ENCODE measurements around the gene UGT1A7.
"Not testable (repeated sequence)": the region's sequence is repeated elsewhere in the genome, so short reads cannot be mapped to it uniquely, and the experiment has no call there.

Gene UGT1A7

GRCh38 chr2:233681521-233682099 is at the start of gene UGT1A7:
Gene UGT1A7 (plus strand): TSS chr2:233681901. CDS start chr2:233681938, 37 bp downstream.
- no peak for DNase-seq

- DNase-seq = not testable (repeated sequence)
These were observed 45.4 kb upstream of the UGT1A7 start, which contains the start of gene UGT1A10 for GRCh38 chr2:233636306-233636705. Gene UGT1A10 (plus strand): TSS chr2:233636448. CDS start chr2:233636523, 75 bp downstream.

DNA sequence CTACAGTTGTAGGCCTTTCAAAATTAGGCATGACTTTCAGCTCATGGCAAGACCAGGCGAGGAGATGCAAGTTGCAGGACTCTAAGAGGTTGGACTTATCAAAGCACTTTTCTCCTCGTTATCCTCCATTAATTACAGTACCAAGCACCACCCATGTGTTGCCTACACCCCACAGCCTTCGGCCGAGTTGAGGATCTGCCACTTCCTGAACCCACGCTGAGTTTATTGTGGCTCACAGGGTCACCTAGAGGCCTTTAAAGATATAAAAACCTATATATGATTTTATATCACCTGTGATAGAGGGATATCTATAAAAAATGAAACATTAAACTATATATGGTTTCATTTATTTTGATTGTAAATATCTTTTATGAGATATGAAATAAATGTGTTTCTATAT is 42.9 kb upstream of the UGT1A7 start:
- DNase-seq = no peak

- no peak for DNase-seq
These were observed 41.8 kb upstream of the UGT1A7 start for GRCh38 chr2:233639860-233640259.

GRCh38 chr2:233643128-233643527 is 38.6 kb upstream of the UGT1A7 start:
- DNase-seq = no peak

DNA sequence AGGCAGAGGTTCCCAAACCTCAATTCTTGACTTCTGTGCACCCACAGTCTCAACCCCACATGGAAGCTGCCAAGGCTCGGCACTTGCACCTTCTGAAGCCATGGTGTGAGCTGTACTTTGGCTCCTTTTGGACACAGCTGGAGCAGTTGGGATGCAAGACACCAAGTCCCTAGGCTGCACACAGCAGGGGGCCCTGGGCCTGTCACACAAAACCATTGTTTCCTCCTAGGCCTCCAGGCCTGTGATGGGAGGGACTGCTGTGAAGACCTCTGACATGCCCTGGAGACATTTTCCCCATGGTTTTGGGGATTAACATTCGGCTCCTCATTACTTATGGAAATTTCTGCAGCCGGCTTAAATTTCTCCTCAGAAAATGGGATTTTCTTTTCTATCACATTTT is 35.7 kb upstream of the UGT1A7 start:
- DNase-seq = not testable (repeated sequence)

DNA sequence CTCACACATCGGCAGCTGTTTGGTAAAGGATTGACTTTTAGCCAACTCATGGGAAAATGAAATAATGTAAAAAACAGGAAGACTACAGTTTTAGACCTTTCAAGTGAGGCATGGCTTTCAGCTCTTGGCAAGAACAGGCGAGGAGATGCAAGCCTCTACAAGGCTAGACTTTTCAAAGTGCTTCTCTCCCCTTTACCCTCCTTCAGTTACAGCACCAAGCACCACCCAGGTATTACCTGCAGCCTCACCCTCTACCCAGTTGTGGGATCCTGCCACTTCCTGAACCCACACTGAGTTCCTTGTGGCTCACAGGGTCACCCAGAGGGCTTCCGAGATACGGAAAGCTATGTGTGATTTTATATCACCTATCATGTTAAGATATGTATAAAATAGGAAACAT is 30.7 kb upstream of the UGT1A7 start:
- no peak for DNase-seq

- no peak for DNase-seq
These were observed 30.3 kb upstream of the UGT1A7 start for GRCh38 chr2:233651430-233651829.

GRCh38 chr2:233654501-233654900 is 27.2 kb upstream of the UGT1A7 start:
- no peak for DNase-seq

GRCh38 chr2:233655043-233655442 is 26.7 kb upstream of the UGT1A7 start:
- no peak for DNase-seq

GRCh38 chr2:233655943-233656342 is 25.8 kb upstream of the UGT1A7 start:
- DNase-seq = not testable (repeated sequence)

DNA sequence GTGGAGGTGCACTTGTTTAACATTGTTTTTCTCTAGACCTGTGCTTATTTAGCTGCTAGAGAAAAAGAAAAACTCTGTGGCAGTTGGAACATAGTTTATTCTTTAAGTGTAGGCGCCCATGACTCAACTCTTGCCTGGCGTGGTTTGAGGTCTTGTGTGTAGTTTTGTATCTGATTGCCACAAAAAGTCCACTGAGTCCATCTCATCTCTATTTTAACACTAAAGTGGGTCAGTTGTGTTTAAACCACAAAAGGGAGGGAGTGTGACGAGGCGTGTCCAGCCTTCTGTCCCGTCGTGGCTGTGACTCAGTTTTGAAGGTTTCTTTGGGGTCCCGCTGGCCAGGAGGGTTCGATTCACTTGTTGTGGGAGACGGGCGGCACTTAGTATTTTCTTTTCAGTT is 25.3 kb upstream of the UGT1A7 start:
- DNase-seq = no peak

GRCh38 chr2:233658610-233659009 is 23.1 kb upstream of the UGT1A7 start:
- no peak for DNase-seq

DNA sequence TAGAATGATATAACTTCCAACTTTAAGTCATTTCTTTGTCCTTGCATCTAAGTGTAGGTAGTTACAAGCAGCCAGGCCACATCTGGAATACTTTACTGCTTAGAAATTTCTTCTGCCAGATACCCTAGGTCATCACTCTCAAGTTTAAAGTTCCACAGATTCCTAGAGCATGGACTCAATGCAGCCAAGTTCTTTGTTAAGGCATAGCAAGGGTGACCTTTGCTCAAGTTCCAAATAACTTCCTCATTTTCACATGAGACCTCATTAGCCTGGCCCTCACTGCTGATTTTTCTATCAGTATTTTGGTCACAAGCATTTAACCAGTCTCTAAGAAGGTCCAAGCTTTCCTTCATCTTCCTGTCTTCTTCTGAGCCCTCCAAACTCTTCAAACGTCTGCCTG is 17.8 kb upstream of the UGT1A7 start:
- no peak for DNase-seq

GRCh38 chr2:233668605-233669260 is 13.0 kb upstream of the UGT1A7 start:
- no peak for DNase-seq

DNA sequence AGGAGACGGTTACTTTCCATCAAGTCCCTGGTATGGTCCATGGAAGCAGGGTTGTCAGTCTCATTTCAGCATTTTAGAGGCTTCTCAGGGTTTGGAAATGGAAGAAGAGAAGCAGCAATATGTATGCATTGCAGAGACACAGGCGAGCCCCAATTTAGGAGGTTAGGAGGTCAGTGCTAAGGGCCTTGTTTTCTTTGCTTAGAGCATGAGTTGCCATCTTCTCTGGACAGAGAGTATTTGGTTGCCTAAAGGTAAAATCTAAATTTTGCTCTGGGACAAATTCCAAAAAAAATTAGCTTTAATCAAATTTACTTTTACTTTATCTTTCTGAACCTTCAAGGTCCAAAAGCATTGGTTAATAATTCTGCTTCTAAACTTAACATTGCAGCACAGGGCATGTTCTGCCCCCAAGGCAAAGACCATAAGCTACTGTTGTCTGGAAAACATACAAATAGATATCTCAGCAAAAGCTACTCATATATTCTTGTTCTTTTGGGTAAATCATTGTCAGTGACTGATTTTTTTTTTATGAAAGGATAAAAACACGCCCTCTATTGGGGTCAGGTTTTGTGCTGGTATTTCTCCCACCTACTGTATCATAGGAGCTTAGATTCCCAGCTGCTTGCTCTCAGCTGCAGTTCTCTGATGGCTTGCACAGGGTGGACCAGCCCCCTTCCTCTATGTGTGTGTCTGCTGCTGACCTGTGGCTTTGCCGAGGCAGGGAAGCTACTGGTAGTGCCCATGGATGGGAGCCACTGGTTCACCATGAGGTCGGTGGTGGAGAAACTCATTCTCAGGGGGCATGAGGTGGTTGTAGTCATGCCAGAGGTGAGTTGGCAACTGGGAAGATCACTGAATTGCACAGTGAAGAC is 10.2 kb upstream of the UGT1A7 start, which contains the start of gene UGT1A9:
Gene UGT1A9 (plus strand): TSS at position 609 of the 872 bp plus-strand sequence. CDS start 37 bp downstream, at position 646.
- DNase-seq = no peak

DNA sequence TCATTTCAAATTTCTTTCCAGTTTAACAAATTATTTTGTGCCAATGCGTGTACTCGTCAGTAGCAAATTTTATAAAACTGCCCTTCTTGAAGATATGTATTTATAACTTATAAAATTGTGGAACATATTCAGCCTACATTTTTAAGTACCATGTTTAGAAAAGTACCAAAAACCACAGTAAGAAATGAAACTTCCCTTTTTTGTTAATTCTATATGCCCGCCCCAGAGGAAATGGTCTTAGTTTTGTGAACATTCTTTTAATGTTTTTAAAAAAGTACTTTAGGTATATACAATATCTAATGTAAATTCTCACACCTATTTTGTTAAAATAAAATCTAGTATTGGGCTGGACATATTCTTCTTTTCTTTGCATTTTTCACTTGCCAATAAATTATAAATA is 8.8 kb upstream of the UGT1A7 start:
- no peak for DNase-seq

DNA sequence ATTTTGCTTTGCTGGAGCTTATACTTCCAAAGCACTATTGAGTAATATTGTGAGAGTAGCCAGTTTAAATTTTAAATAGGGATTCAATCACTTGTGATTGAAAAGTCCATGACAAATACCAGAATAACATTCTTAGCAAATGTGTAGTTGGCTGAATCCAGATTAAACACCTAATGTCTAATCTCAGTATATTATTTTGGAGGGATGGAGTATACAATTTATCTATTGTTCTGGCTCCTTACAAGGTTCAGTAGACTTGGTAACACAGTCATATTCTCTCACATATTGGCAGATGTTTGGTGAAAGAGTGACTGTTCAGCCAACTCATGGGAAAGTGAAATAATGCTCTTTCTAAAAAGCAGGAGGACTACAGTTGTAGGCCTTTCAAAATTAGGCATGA is 7.8 kb upstream of the UGT1A7 start:
- no peak for DNase-seq

- no peak for DNase-seq
These were observed 7.4 kb upstream of the UGT1A7 start for GRCh38 chr2:233674314-233674713.

DNA sequence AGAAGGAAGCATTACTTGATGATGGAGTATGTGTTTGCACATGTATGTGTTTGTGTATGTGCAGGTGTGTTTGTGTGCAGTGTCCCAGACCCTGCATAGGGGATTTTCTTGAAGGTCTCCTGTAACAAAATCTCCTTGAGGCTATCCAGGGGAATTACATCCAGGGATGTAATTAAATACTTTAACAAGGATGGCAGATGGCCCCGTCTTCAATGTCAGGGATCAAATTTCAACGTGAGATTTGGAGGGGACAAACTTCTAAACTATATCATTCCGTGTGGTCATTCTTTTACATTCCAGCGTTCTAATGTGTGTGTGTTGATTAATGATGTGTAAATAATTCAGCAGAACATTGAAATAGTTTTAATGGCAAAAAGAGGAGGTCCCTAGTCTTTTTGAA is 6.7 kb upstream of the UGT1A7 start:
- peak; percentile 27 for DNase-seq

DNA sequence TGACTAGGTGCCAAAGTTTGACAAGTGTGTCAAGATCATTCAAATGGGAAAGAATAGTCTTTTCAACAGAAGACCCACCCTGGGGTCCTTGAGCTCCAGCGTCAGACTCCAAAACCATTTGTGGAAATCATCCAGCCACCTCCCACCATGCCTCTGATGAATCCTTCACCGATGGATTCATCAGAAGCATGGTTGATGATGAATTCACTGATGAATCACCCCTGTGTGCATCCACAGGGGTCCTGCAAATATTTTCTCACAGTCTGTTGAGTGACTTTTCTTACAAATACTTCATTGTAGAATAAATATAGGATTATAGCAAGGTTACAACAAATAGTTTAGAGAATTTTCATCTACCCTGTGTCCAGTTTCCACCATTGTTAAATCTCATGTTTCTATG is 5.7 kb upstream of the UGT1A7 start:
- no peak for DNase-seq

- no peak for DNase-seq
These were observed 2.5 kb upstream of the UGT1A7 start for GRCh38 chr2:233679196-233679595.

DNA sequence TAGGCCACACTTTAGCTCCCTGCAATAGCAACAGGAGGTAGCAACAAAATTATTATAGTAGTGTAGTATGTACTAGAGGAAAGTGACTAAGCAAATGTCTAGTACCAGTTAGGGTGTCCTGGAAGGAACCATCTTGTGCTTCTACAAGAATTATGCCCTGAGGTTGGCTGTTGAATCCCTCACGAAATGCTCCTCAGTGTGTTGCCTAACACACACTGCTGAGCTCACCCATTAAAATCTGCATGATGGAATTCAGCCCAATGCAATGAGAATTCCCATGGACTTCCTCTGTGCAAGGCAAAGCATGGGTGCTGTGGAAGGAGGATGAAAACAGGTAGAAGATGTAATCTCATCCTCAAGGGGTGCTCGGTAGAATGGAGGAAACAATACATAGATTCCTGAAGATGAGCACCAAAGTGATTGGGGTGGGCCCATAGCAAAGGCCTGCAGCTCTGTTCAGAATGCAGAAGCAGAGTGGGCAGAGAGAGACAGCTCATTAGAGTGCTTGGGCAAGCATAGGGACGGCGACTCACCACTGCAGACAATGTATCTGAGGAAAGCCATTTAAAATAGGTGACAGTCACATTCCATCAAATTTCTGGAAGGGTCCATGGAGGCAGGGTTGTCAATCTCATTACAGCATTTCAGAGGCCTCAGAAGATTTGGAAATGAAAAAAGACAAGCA is 1.2 kb upstream of the UGT1A7 start:
- DNase-seq = no peak

All from DMS 273 treated with DMSO at 0.1 percent for 48 hours (cell line).